Hepatocyte (in vitro differentiated cells): Measurements from ENCODE around the gene SHQ1. TPM values are rescaled to one million over a fixed set of nuclear protein-coding genes. Genes with fewer than 3 reads are reported as not detected.
"Not testable (repeated sequence)": the region's sequence is repeated elsewhere in the genome, so short reads cannot be mapped to it uniquely, and the experiment has no call there.

Experiments used
- DNase-seq: peaks from one replicate; pipeline ENCODE4 v3.0.0-alpha.2; 2016; ENCODE audit warnings: low spot score
- H2AFZ ChIP-seq: fragments of 200-600 bp; sonication (generic); 2 replicates; pipeline ENCODE4 v1.6.0; 2016; ENCODE audit warnings: antibody characterized with exemption, mild to moderate bottlenecking
- H3K27ac ChIP-seq: fragments of 200-600 bp; sonication (generic); 2 replicates; pipeline ENCODE4 v1.5.1; 2016; ENCODE audit warnings: mild to moderate bottlenecking
- H3K27me3 ChIP-seq: fragments of 200-600 bp; sonication (generic); 2 replicates; pipeline ENCODE4 v1.6.1; 2016
- H3K36me3 ChIP-seq: fragments of 200-600 bp; sonication (generic); replicated peaks from 2 replicates; pipeline ENCODE4 v1.5.1; 2016; ENCODE audit warnings: low read depth; ENCODE audit not compliant: insufficient read depth
- H3K4me1 ChIP-seq: fragments of 200-600 bp; sonication (generic); 2 replicates; pipeline ENCODE4 v1.5.1; 2016; ENCODE audit warnings: mild to moderate bottlenecking, moderate library complexity; ENCODE audit not compliant: insufficient read depth
- H3K4me2 ChIP-seq: fragments of 200-600 bp; sonication (generic); 2 replicates; pipeline ENCODE4 v1.6.0; 2016
- H3K4me3 ChIP-seq: fragments of 200-600 bp; sonication (generic); 2 replicates; pipeline ENCODE4 v1.5.1; 2016; ENCODE audit warnings: mild to moderate bottlenecking
- H3K79me2 ChIP-seq: fragments of 200-600 bp; sonication (generic); 2 replicates; pipeline ENCODE4 v1.6.0; 2017; ENCODE audit warnings: mild to moderate bottlenecking
- H3K9me2 ChIP-seq: fragments of 200-600 bp; sonication (generic); replicated peaks from 2 replicates; pipeline ENCODE4 v1.6.0; 2017; ENCODE audit warnings: mild to moderate bottlenecking; ENCODE audit not compliant: insufficient read depth
- H3K9me3 ChIP-seq: fragments of 200-600 bp; sonication (generic); 2 replicates; pipeline ENCODE4 v1.5.1; 2016; ENCODE audit warnings: low read depth, mild to moderate bottlenecking
- H4K20me1 ChIP-seq: fragments of 200-600 bp; sonication (generic); 2 replicates; pipeline ENCODE4 v1.6.0; 2016; ENCODE audit warnings: mild to moderate bottlenecking; ENCODE audit not compliant: insufficient read depth, poor library complexity, severe bottlenecking
- CTCF ChIP-seq: fragments of 200-600 bp; sonication (generic); IDR thresholded peaks from 2 replicates; pipeline ENCODE4 v1.5.1; 2016; ENCODE audit warnings: antibody characterized with exemption, mild to moderate bottlenecking; ENCODE audit not compliant: poor library complexity
- EZH2 ChIP-seq: fragments of 200-600 bp; sonication (generic); IDR thresholded peaks from 2 replicates; pipeline ENCODE4 v1.6.1; 2016; ENCODE audit warnings: antibody characterized with exemption, mild to moderate bottlenecking, borderline replicate concordance
- EZH2phosphoT487 ChIP-seq: fragments of 200-600 bp; sonication (generic); IDR thresholded peaks from one replicate; pipeline ENCODE4 v1.6.1; 2018; ENCODE audit warnings: antibody characterized with exemption, mild to moderate bottlenecking, low read depth, moderate library complexity; ENCODE audit not compliant: unreplicated experiment, severe bottlenecking
- WGBS: methylation state at CpG from one replicate; pipeline ENCODE4 v1.1.6; 2016; ENCODE audit warnings: low lambda C conversion rate; ENCODE audit errors: missing lambda C conversion rate; 5-methylcytosine and 5-hydroxymethylcytosine counted together
- polyA plus RNA-seq: library from polyadenylated mRNA; unstranded; fragments of >200 nt; fragmentation: Nextera tagmentation; extraction: Ambion mirVana; gene quantifications from 2 replicates; pipeline ENCODE4 v1.2.1, GENCODE V29; 2016
- total RNA-seq: library from RNA; depleted of rRNA; stranded (reverse); fragments of >200 nt; gene quantifications from 2 replicates; pipeline ENCODE4 v1.2.3, GENCODE V29; 2014

Gene SHQ1
- total and polyA plus RNA-seq, 2 experiments from 2014 or later: 11.1 to 16.8 TPM

GRCh38 chr3:72719137-72719536, 129.1 kb downstream of the SHQ1 start:
- Histone ChIP-seq H3K4me3 (no peak overlapping the region), H3K27ac (no peak overlapping the region), H3K9me2 (no peaks in the 10 kb centered on the region), H2AFZ (no peak overlapping the region), H3K27me3 (no peaks in the 10 kb centered on the region), H3K36me3 (no peaks in the 10 kb centered on the region), H3K79me2 (no peaks in the 10 kb centered on the region), H4K20me1 (no peaks in the 10 kb centered on the region), H3K4me2 (no peak overlapping the region), H3K9me3 (no peaks in the 10 kb centered on the region), H3K4me1 (no peaks in the 10 kb centered on the region)
- no peak for DNase-seq
- TF ChIP-seq CTCF (no peak), EZH2phosphoT487 (no peak), EZH2 (no peak)

GRCh38 chr3:72714135-72714534, 134.1 kb downstream of the SHQ1 start:
- not testable (repeated sequence) for H3K4me2 ChIP-seq, H3K4me1 ChIP-seq, H3K4me3 ChIP-seq, H3K27ac ChIP-seq, H3K36me3 ChIP-seq, H3K27me3 ChIP-seq, DNase-seq, H3K9me3 ChIP-seq, H4K20me1 ChIP-seq, H3K79me2 ChIP-seq, H2AFZ ChIP-seq, H3K9me2 ChIP-seq
- 92% methylated on average over 3 of the region's 3 CpGs for WGBS

- not testable (repeated sequence) for H3K9me2 ChIP-seq, H3K4me2 ChIP-seq, H3K4me1 ChIP-seq, H3K9me3 ChIP-seq, DNase-seq, H3K27me3 ChIP-seq, H3K36me3 ChIP-seq, H3K4me3 ChIP-seq, H4K20me1 ChIP-seq, H3K27ac ChIP-seq, H3K79me2 ChIP-seq, H2AFZ ChIP-seq
- WGBS: 97% methylated on average over 3 of the region's 4 CpGs
Observed at GRCh38 chr3:72710471-72710870, 137.8 kb downstream of the SHQ1 start.

- 84% methylated on average over 2 of the region's 2 CpGs for WGBS
- Histone ChIP-seq H3K79me2 (no peaks in the 10 kb centered on the region), H3K27me3 (no peaks in the 10 kb centered on the region)
Observed at GRCh38 chr3:72708441-72708840, 139.8 kb downstream of the SHQ1 start.

More at GRCh38 chr3:72708441-72708840, 139.8 kb downstream of the SHQ1 start:
- H3K4me1 ChIP-seq: no peaks in the 10 kb centered on the region
- H3K9me3 ChIP-seq: no peaks in the 10 kb centered on the region
- H3K27ac ChIP-seq: no peak overlapping the region
- H2AFZ ChIP-seq: no peak overlapping the region
- H3K4me3 ChIP-seq: no peak overlapping the region
- DNase-seq: no peak
- H3K36me3 ChIP-seq: no peaks in the 10 kb centered on the region
- H4K20me1 ChIP-seq: no peaks in the 10 kb centered on the region
- no peak for TF ChIP-seq CTCF
- no peak overlapping the region for H3K4me2 ChIP-seq
- no peaks in the 10 kb centered on the region for H3K9me2 ChIP-seq
